MM.1S (cell line): ENCODE data around the gene VPS54.
"Not testable (repeated sequence)": the region's sequence is repeated elsewhere in the genome, so short reads cannot be mapped to it uniquely, and the experiment has no call there.

Experiments used
- CTCF ChIP-seq: fragments of 300-600 bp; sonication (generic); IDR thresholded peaks from 2 replicates; pipeline ENCODE4 v1.5.1; 2016; ENCODE audit warnings: antibody characterized with exemption, low read length, mixed read lengths
- EZH2phosphoT487 ChIP-seq: fragments of 300-600 bp; sonication (generic); IDR thresholded peaks from 2 replicates; pipeline ENCODE4 v1.6.1; 2018; ENCODE audit warnings: antibody characterized with exemption, low read length

- not testable (repeated sequence) for TF ChIP-seq CTCF, EZH2phosphoT487
These were observed 30.3 kb downstream of the VPS54 start for GRCh38 chr2:63988842-63989436.
